CD1c-positive myeloid dendritic cell (primary cell): ENCODE results near the gene PIP5KL1.

Source experiments
- DNase-seq: peaks from one replicate; pipeline ENCODE4 v3.0.0-alpha.2; 2016; ENCODE audit errors: extremely low spot score

PIP5KL1 gene

GRCh38 chr9:127931092-127931881 lies 710 bp upstream of the PIP5KL1 start:
- DNase-seq: no peak

DNA sequence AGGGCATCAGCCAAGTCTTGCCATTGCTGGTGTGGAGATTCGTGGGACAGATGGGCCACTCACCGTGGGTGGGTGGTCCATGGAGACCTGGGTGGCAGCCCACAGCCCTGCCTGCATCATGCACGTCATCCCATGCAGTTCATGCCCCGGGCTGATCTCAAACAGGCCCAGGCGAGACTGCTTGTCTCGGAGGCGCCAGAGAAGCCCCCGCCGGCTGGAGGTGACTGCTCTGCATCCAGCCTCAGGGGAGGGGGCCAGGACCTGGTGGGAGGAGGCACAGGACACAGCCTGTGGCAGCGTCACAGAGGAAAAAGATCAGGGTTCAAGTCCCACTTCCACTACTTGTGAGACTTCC lies 975 bp downstream of the PIP5KL1 start:
- no peak for DNase-seq

DNA sequence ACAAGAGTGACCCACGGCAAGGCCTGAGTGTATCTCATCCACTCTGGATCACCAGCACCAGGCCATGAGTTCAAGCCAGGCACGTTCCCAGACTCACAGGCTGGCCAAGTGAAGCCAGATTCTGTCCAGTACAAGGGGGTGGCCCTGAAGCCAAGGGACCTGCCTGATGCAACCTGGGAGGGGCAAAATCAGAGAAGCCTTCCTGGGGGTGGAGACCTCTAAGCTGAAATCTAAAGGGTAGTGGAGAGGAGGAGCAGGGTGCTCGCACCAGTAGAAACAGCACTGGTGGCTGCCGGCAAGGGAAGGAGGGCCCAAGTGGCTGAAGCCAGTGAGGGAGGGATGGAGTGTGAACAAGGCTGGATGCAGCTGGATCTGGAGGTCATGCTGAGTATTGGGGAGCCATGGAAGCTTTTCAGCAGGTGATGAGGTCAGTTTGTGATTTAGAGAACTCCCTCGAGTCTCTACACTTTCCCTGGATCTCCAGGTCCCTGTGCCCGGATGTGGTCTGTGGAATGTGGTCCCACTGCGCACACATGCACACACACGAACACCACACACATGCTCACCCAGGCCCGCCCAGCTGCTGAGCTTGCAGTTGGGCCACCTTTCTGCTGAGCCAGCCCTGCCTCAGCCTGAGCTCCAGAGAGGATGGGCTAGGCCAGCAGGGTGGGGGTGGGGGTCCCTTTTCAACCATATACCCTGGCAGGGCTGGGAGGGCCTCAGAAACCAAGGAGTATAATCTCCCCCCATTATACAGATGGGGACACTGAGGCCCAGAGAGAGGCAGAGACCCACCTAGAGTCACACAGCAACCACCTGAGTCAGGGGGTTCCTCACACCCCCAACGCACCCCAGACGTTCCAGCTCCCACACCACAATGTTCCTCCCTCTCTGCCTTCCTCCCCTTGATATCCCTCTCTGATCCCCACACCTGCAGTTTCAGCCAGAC lies 1.6 kb downstream of the PIP5KL1 start:
- DNase-seq: no peak

GRCh38 chr9:127927988-127928675 lies 2.4 kb downstream of the PIP5KL1 start:
- DNase-seq: peak; percentile 67

DNA sequence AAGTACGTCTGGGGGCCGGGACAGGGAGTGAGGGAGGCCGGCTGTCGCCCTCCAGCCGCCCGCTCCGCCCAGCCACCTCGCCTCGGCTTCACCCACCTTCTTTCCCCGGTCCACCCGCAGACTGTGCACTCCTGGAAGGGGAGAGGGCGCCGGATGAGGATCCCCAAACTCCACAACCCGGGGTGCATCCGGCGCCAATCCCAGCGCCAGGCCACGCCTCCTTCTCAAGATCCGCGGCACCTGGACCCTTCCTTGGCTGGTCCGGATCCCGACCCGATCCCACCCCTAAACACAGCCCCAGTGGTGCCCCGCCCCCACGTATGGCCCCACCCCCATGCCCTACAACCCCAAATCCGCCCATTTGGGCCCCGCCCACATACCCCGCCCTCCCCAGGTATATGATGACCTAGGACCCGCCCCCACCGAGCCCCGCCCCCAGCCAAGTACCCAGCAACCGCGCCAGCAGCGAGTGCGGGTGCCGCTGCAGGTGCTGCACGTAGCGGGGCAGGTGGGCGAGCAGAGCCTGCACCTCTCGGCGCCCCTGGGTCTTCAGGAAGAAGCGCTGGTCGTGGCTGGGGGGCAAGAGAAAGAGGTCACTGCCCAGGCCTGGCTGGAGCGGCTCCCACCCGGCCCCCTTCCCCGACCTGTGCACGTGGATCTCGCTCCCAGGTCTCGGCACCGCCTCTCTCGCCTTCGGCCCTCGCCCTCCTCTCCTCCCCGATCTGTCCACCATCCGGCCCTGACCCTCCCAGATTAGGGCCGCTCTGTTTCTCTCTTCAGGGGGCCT lies 3.2 kb downstream of the PIP5KL1 start:
- peak; percentile 45 for DNase-seq

GRCh38 chr9:127926906-127927200 lies 3.7 kb downstream of the PIP5KL1 start:
- DNase-seq: no peak

DNA sequence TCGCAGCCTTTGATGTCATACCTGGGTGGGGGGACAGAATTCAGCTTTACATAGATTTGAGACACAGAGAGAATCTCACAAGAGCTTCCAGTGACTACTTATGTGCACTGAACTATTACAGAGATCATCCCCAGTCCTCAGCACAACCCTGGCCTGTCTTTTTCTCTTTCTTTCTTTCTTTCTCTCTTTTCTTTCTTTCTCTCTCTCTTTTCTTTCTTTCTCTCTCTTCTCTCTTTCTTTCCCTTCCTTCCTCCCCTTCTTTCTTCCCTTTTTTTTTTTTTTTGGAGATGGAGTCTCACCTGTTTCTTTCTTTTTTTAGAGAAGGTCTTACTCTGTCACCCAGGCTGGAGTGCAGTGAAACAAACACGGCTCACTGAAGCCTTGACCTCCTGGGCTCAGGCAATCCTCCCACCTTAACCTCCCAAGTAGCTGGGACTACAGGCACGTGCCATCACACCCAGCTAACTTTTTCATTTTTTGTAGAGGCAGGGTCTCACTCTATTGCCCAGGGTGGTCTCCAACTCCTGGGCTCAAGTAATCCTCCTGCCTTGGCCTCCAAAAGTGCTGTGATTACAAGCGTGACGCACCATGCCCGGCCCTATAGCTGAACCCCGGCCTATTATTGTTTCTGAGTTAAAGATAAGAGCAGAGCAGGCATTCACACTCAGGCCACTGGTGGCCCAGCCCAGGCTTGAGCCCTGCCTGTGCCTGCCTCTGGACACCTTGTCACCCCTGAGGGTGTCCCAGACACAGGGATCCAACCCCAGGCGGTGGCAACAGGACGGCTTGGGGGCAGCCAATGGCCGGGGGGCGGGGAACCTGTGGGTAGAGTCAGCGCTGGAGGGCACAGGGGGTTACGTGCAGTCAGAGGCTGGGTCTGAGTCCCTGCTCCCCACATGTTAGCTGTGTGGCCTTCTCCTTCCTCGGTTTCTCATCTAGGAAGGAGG lies 4.3 kb downstream of the PIP5KL1 start:
- DNase-seq: no peak

DNA sequence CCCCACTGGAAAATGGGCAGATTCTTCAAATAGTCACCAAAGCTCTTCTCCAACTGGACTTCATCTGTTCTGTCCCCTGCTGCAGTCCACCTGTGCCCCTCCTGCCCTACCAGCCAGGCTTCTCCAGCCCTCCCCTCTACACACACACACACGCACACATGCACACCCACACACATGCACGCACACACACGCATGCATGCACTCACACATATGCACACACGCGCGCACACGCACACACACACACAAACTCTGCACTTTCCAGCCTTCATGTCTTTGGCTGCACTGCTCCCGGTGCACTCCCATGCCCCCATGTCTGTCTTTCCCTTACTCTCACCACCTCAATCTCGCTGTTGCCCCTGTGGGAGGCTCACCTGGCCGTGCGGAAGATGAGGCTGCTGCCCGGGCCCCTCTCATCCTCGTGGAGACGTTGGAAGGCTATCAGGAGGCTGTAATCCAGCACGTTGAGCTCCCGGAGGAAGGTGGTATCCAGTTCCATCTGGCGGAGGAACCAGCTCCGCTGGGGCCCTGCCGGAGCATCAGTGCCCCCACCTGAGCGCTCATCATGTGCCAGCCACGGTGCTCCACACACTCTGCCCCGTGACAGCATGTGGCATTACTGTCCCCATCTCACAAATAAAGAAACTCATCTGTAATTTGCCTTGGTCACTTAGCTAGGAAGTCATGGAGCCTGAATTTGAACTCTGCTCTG lies 5.7 kb downstream of the PIP5KL1 start:
- no peak for DNase-seq

DNA sequence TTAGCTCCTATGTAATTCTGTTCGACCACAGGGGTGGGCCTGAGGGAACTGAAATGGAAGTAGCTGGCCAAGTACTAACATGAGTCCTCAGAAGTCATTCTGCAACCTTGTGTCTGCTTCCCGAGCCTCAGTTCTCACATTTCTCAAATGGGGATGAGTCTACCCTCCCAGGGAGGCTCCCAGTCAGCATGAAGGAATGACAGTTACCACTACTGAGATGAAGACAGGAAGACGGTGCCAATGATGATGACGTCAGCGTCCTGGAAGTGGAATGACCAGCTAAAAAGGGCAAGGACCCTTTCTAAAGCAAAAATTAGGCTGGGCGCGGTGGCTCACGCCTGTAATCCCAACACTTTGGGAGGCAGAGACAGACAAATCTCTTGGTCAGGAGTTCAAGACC lies 6.8 kb downstream of the PIP5KL1 start:
- DNase-seq: no peak

- DNase-seq: no peak
Measured at GRCh38 chr9:127923046-127923445, 7.5 kb downstream of the PIP5KL1 start.

GRCh38 chr9:127921557-127922120 lies 8.9 kb downstream of the PIP5KL1 start:
- peak; percentile 80 for DNase-seq

DNA sequence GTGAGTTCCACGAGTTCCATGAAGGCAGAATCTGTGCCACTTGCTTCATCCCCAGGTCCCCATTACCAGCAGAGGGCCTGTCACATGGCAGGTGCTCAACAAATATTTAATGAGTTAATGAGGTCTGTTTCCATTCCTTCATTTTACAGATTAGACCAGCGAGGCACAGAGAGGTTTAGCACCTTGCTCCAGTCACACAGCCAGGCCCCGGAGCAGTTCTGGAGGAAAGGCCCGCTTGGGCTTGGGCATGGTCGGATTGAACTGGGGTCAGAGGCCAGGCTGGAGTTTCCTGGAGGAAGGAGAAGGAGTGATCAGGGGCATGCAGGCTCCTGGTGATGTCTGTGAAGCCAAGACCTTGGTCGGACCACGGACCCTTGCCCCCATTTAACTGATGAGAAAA lies 9.8 kb downstream of the PIP5KL1 start:
- no peak for DNase-seq

DNA sequence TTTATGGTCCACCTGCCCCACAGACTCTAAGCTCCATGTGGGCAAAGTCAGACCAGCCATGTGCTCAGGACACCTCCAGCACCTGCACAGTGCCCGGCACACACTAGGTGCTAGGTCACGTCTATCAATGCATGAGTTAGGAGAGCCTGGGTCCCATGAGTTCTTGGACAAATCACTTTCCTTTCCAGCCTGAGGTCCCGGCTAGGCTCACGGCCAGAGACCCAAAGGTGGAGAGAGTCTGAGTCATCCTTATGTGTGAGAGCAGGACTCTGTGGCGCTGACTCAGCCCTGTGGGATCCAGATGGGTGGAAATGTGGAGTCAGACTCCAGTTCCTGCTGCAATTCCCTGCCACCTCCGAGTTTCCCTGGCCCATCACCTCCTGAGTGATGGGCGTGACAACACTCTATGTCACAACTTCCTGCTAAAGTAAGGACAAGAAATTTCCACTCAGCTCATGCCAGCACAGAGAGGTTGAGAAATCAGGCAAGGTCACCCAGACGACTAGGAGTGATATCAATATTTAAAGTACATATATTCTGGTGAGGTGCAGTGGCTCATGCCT lies 11.2 kb downstream of the PIP5KL1 start:
- peak; percentile 94 for DNase-seq

DNA sequence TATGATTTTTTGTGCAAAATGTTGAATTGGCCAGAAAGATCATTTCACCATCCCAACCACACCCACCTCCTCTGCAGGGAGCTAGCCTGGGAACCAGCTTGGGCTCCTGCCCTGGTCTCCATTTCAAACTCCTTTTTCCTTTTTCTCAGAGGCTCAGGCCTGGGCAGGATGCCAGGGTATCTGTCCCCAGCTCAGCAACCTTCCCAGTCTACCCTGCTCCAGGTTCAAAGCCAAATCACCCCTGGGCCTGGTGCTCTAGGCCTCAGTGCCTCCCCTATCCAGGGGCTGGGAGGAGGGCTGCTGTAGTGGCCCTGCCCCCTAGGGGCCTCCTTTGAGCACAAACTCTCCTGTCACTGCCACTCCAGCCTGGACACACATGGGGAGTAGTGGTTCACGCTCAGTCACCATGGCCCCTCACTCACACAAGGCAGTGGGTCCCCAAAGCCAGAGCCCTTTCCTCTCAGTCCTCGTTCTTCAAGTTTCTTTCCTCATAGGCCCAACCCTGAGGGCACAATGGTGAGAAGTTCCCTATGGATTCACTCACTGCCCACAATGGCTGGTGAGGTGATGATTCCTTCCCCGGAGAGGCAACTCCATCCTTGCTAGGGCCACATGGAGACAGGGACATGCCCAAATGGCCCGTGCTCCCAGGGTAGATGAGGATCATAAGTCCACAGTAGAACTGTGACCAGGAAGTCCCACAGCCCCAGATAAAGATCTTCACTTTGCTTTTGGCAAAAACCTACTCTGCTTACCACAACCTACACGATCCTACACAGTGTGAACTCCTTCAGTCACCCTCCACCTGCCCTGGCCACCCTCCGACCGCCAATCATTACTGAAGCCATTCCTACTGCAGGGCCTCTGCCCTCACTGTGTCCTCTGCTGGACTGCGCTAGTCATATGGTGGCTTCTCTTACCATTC lies 12.1 kb downstream of the PIP5KL1 start:
- DNase-seq: peak; percentile 42

DNA sequence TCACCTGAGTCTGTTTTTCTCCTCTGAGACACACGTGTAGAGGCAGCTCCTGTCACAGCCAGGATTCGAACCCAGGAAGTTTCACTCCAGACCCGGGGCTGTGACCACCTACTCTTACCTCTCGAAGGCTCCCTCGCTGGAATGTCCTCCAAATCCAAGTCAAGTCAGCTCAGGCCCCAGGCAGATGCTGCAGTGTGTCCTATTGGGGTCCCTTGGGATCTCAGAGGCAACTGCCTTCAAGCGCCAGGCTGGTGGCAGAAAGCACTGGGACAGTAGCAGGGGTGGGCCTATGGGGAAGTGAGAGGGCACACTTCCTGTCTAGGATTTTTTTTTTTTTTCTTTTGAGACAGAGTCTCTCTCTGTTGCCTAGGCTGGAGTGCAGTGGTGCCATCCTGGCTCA lies 13.0 kb downstream of the PIP5KL1 start:
- DNase-seq: peak; percentile 77

DNA sequence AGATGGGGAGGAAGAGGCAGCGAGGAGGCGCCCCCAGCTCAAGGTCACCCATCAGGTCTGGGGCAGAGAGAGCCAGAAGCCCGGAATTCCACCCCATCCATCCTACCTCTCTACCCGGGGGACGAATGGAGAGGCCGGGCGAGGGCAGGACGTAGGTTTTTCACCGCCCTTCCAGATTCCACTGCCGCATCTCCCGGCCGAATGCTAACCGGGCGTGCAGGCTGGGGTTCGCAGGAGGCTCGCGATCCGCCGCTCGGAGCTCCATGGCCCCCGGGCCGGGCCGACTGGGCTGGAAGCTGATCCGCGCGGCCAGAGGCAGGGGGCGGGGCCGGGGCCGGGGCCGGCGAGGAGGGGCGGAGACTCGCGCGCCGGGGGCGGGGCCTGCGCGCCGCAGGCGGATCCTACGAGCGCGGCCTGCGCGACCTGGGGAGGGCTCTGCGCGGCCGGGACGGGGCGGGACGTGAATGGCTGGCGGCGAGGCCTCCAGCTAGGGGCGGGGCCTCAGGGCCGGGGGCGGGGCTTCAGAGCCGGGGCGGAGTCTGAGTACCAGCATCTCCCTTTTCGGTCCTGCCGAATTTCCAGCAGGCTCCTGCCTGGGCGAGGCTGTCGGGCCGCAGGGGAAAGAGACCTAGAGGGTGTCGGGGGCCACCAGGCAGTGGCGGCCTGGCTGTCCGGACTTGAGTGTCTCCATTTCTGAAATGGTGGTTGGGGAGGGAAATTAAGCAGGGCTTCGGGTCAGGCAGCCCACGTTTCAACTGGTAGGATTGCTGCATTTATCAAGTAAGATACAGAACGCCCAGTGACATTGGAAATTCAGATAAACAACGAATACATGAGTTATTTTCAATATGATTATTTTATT lies 13.6 kb downstream of the PIP5KL1 start, which contains the start of gene ST6GALNAC4:
Gene ST6GALNAC4, minus strand, starts transcription at position 322 of the 862 bp plus-strand sequence. CDS start 622 bp downstream, outside the sequence.
- DNase-seq: peak; percentile 97
